NT2/D1 (cell line): Measurements from ENCODE around the gene INSC.

ENCODE experiments used
- DNase-seq: peaks from one replicate; pipeline ENCODE4 v3.0.0-alpha.2; 2011; ENCODE audit warnings: low read depth, low spot score
- H3K27me3 ChIP-seq: 2 replicates; pipeline ENCODE4 v1.6.0; 2011; ENCODE audit warnings: mild to moderate bottlenecking; ENCODE audit not compliant: insufficient read length, insufficient read depth
- H3K36me3 ChIP-seq: 2 replicates; pipeline ENCODE4 v1.6.1; 2011; ENCODE audit warnings: mild to moderate bottlenecking, low read length, mixed read lengths; ENCODE audit not compliant: insufficient read depth, insufficient read length
- H3K4me1 ChIP-seq: 2 replicates; pipeline ENCODE4 v1.5.1; 2011; ENCODE audit not compliant: insufficient read depth, insufficient read length
- H3K4me3 ChIP-seq: 2 replicates; pipeline ENCODE4 v1.5.1; 2011; ENCODE audit warnings: low read depth; ENCODE audit not compliant: insufficient read length
- H3K9ac ChIP-seq: 2 replicates; pipeline ENCODE4 v1.6.0; 2011; ENCODE audit warnings: low read depth; ENCODE audit not compliant: insufficient read length
- H3K9me3 ChIP-seq: 2 replicates; pipeline ENCODE4 v1.5.1; 2011; ENCODE audit warnings: mild to moderate bottlenecking, low read length; ENCODE audit not compliant: insufficient read depth
- SUZ12 ChIP-seq: IDR thresholded peaks from 2 replicates; pipeline ENCODE4 v1.6.1; 2011; ENCODE audit not compliant: insufficient read length, insufficient read depth; ENCODE audit errors: extremely low read depth
- YY1 ChIP-seq: IDR thresholded peaks from 2 replicates; pipeline ENCODE4 v1.6.1; 2011; ENCODE audit not compliant: insufficient read length, insufficient read depth
- ZNF274 ChIP-seq: IDR thresholded peaks from 2 replicates; pipeline ENCODE4 v1.6.1; 2011; ENCODE audit warnings: mild to moderate bottlenecking, low read depth, low read length

Gene INSC

DNA sequence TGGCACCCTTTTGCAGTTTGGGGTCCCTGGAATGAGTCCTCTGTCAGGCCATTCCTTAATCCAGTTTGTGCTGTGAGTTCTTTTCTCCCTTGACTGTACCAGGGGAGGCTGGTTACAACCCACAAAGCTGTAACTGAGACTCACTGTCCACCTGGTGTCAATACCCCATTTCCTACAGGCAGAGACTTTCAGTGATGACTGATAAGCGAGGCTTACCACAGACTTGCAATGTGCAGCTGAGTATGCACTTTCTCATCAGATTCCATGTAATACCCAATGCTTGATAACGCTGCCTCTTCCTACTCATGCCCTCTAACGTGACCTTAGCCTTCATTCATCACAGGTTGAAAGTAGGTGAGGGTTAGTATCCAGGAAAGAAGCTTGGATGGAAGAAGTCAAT is 120.1 kb downstream of the INSC start:
- no peak overlapping the region for H3K4me3 ChIP-seq
- DNase-seq, result no peak
- TF ChIP-seq YY1, result no peak
- TF ChIP-seq SUZ12, result no peak
- no peaks in the 10 kb centered on the region for H3K27me3 ChIP-seq
- H3K4me1 ChIP-seq, result no peaks in the 10 kb centered on the region
- H3K9me3 ChIP-seq, result no peaks in the 10 kb centered on the region
- H3K36me3 ChIP-seq, result no peaks in the 10 kb centered on the region
- H3K9ac ChIP-seq, result no peak overlapping the region

DNA sequence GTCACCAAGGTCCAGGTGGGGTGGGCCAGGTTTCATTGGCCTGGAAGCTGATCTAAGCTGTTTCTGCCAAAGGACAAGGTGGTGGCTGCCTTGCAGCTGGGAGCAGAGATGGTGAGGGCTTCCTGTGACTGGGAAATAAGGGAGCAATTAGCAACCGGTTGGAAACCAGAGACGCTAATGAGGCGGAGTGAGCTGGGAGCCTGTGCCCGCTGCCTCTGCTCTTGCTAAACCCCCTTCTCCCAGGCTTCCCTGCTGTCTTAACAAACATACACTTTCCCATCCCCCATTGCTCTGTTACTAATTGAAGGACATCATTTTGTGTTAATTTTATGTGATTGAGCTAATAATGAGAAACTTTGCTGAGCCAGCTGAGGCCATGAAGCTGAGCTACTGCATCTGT is 121.8 kb downstream of the INSC start:
- Histone ChIP-seq H3K4me1 (no peaks in the 10 kb centered on the region), H3K9ac (no peak overlapping the region), H3K4me3 (no peak overlapping the region), H3K9me3 (no peaks in the 10 kb centered on the region), H3K36me3 (no peaks in the 10 kb centered on the region), H3K27me3 (no peaks in the 10 kb centered on the region)
- TF ChIP-seq YY1 (no peak), ZNF274 (no peak), SUZ12 (no peak)
- DNase-seq, result no peak

DNA sequence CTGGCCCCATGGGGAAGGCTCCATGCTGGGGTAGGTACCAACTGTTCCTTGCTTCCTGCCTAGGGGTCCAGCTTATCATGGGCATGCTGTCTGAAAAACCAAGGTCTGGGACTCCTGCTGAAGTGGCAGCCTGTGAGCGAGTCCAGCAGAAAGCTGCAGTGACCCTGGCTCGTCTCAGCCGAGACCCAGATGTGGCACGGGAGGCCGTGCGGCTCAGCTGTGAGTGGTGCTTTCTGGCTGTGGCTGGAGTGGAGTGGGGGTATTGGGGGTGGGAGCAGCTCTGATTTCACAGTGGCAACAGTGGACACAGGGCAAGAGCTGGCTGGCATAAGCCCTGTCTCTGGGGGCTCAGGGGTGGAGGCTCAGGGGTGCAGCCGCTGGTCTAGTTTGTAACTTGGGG is 124.1 kb downstream of the INSC start:
- TF ChIP-seq SUZ12 (no peak), ZNF274 (no peak), YY1 (no peak)
- H3K9me3 ChIP-seq, result no peaks in the 10 kb centered on the region

DNA sequence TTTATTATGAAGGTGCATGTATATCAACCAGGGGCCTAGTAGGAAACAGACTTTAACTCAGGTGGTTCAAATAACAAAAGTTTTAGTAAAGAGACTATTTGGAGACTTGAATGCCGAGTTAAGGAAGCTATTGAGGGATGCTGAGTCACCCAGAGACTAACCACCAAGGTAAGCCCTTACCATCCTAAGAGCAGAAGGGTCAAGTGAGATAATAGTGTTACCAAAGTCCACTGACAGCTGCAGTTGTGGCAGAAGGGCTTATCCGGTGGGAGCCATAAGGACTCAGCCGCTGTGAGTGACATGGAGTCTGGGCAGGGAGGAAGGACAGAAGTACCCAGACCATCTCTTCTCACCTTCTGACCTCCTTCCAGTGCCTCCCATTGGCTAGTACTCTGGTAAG is 134.0 kb downstream of the INSC start:
- Histone ChIP-seq H3K4me3 (no peak overlapping the region), H3K4me1 (no peaks in the 10 kb centered on the region), H3K9ac (no peak overlapping the region), H3K27me3 (no peaks in the 10 kb centered on the region), H3K36me3 (no peaks in the 10 kb centered on the region), H3K9me3 (no peaks in the 10 kb centered on the region)
- TF ChIP-seq SUZ12, result no peak
- no peak for TF ChIP-seq ZNF274
- TF ChIP-seq YY1, result no peak
- DNase-seq, result no peak

More for the DNA sequence above, 124.1 kb downstream of the INSC start:
- Histone ChIP-seq H3K4me3 (no peak overlapping the region), H3K9ac (no peak overlapping the region), H3K4me1 (no peaks in the 10 kb centered on the region), H3K36me3 (no peaks in the 10 kb centered on the region), H3K27me3 (no peaks in the 10 kb centered on the region)
- DNase-seq, result no peak

DNA sequence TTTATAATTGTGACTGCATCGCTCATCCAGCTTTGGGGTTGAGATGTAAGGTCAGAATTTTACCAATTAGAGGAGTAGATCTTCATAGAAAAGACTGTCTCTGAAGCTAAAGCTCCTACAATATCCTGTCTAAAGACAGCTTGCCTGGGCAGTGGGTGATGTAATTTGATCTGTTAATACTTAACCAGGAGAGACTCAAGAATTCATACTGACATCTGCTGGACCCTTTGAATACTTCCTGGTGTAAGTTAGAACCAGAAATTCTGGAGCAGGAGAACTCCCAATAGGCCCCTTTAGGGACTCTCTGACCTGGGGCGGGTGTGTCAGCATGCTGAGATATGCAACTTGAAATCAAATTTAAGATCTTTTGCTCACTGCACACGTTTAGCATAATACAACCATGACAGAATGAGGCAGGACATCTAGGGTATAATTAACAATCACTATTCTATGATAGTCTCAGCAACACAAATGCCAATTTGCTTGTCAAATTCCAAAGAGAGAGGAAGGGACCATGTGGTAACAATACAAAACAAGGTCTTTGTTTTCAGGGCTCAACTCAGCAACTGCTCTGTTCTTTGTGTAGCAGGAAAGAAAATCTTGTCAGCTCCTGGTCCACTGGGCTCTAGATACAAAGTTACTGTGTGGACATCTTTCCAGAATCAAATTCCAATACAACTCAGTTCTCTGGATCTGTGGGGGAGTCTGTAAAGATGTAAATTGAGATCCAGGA is 143.9 kb downstream of the INSC start:
- Histone ChIP-seq H3K9me3 (no peaks in the 10 kb centered on the region), H3K36me3 (no peaks in the 10 kb centered on the region)

DNA sequence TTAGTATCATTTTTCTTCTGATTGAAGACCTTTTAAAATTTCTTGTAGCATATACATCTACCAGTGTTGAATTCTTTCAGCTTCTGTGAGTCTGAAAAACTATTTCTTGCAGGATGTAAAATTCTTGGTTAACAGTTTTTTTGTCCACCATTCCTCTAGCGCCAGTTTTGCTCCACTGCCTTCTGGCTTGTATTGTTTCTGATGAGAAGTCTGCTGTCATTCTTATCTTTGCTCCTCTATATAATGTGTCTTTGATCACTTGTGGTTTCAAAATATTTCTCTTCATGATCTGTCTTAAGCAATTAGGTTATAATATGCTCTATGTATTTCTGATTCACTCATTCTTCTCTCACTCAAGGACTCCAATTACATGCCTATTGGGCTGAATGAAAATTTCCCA is 152.3 kb downstream of the INSC start:
- Histone ChIP-seq H3K27me3 (no peaks in the 10 kb centered on the region), H3K9ac (no peak overlapping the region), H3K9me3 (0 out of 2 replicates have a peak, but pooled peaks cover 6% of the 10 kb centered on the region), H3K36me3 (no peaks in the 10 kb centered on the region), H3K4me3 (no peak overlapping the region), H3K4me1 (no peaks in the 10 kb centered on the region)
- TF ChIP-seq YY1 (no peak), ZNF274 (no peak), SUZ12 (no peak)
- no peak for DNase-seq

More for the DNA sequence above, 143.9 kb downstream of the INSC start:
- H3K9ac ChIP-seq, result no peak overlapping the region
- DNase-seq, result no peak
- H3K4me1 ChIP-seq, result no peaks in the 10 kb centered on the region
- no peak overlapping the region for H3K4me3 ChIP-seq
- no peaks in the 10 kb centered on the region for H3K27me3 ChIP-seq
- no peak for TF ChIP-seq SUZ12
- TF ChIP-seq YY1, result no peak
- TF ChIP-seq ZNF274, result no peak; the same call in 1 of the 2 replicates

DNA sequence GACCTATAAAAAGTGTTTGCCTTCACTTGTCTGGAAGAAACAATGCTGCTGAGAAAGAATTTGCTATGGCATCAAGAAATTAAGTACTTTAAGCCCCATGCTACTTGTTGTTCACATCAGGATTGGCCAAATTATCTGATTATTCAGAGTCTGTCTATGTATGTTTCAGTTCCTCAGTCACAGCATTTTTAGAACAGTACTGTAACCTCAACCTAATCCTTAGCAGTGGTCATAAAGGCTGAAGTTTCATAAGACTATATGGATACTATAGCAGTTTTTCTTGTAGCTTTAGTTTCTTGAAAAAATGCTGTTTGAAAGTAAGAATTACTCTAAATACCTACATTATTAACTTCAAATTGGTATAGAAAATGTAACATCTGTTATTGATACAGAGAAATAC is 153.9 kb downstream of the INSC start:
- no peak for DNase-seq
- 0 out of 2 replicates have a peak, but pooled peaks cover 6% of the 10 kb centered on the region for H3K9me3 ChIP-seq
- no peak overlapping the region for H3K9ac ChIP-seq
- no peaks in the 10 kb centered on the region for H3K4me1 ChIP-seq
- TF ChIP-seq YY1 (no peak), SUZ12 (no peak), ZNF274 (no peak)
- H3K4me3 ChIP-seq, result no peak overlapping the region
- H3K27me3 ChIP-seq, result no peaks in the 10 kb centered on the region
- H3K36me3 ChIP-seq, result no peaks in the 10 kb centered on the region
